ENCODE results near the gene LARGE1.
"Not testable (repeated sequence)": the region's sequence is repeated elsewhere in the genome, so short reads cannot be mapped to it uniquely, and the experiment has no call there.

LARGE1 gene

DNA sequence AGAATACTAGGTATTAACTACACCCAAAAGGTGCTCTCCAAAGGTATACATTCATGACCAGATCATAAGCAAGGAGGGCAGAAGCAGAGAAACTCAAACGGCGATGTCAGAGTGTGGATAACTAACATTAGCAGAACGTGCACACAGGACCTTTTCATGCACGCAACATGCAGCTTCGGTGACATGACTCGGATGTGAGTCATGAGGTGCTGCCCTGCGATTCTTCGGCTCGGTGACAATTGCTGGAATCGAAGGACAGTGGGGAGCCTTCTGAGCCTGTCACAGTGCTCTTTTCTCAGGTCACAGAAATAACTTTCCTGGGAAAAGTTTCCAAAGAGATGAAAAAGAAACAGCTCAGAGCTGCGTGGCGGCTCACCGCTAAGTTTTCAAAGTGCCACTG is 443.6 kb downstream of the LARGE1 start:
- DNase-seq (ENCODE audit: low spot score) = peak; percentile 74

DNA sequence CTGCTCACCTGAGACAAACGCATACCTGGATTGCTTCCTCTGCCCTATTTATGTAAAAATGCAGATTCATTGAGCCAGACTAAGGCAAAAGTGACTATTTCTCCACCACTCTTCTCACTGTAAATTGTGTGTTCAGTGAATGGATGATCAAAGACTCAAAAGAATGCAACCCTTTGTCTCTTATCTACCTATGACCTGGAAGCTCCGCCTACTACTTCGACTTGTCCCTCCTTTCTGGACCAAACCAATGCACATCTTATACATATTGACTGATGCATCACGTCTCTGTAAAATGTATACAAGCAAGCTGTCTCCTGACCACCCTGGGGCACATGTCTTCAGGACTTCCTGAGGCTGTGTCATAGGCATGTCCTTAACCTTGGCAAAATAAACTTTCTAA is 444.1 kb downstream of the LARGE1 start:
- no peak for DNase-seq (ENCODE audit: low spot score)

DNA sequence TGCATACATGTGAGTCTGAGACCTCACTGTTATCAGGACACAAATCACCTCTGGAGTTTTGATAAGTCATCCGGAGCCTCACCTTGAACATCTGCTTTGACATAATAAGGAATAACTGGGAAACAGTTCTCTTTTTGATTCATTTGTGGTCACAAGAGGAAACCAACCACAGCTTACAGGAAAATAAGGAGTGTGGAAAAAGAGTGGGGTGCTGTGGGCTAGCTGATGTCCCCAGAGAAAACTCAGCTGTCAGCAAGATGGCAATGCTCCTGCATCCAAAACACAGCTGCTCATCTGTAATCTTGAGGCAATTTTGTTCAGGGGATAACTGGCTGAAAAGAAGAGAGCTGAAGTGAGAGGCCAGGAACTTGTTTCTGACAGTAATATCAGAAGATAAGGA is 445.7 kb downstream of the LARGE1 start:
- DNase-seq (ENCODE audit: low spot score) = no peak

DNA sequence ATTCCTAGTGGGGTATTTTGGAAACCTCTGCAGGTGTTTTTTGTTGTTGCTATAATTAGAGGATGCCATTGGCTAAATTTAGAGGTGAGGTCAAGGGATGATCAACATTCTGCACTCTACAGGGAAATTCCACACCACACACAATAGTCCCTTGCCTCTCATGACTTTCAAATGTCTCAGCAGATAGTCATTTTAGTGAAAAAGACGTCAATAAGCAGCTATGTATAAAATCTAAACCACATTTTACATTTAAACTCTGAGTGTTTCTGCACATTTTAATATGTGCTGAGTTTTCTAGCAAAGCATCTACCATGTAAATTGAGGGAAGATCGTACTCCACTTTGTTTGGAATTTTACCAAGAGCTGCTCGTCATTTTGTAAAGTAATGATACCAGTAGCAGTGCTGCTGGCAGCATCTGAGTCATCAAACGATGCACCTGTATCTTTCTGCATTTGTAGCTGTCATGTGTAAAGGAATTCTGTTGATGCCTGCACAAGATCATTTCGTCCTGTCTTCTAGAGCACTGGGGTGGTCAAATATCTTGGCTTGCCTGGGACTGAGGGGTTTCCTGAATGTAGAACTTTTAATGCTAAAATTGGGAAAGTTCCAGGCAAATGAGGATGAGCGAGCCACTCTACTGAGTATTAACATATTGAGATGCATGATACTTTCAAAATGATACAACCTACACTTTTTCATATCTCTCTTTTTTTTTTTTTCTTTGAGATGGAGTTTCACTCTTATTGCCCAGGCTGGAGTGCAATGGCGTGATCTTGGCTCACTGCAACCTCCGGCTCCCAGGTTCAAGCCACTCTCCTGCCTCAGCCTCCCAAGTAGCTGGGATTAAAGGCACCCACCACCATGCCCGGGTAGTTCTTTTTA is 447.6 kb downstream of the LARGE1 start:
- DNase-seq (ENCODE audit: low spot score) = peak; percentile 31

DNA sequence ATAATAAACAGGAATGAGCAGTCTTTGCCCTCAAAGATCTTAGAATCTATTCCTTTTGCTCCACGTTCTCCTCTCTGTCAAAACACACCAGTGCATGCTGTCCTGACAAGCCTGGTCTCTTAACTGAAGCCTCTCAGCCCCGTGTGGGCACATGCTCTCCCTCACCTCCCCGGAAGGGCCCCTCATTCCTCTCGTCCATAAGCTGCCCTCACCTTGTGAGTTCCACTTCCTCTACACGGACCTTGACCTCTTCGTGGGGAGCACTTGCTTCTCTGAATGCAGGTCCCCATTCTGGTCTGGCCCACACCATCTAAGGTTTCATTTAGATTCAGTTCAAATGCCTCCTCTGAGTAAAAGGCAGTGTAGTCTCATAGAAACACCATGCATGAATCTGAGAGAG is 449.8 kb downstream of the LARGE1 start:
- DNase-seq (ENCODE audit: low spot score) = no peak

DNA sequence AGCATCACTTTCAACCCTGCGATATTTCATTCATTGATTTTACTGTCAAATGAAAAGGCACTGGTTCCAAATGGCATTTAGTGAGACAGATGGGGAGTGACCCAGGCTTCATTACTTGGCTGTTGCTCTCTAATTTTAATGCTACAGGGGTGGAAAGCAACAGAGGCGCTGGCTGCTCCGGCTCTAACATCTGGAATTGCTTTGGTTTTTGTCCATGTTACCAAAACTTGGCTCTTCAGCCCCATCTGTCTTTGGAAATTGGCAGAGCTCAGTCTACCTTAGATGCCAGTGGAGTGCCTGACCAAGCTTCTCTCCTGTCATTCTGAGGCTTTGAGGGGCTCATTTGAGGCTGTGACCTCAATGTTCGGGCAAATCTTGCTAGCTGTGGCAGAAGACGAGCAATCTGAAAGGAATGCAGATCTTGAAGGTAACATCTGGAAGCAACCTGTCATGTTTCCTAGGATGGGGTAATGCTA is 452.6 kb downstream of the LARGE1 start:
- peak; percentile 69 for DNase-seq (ENCODE audit: low spot score)

DNA sequence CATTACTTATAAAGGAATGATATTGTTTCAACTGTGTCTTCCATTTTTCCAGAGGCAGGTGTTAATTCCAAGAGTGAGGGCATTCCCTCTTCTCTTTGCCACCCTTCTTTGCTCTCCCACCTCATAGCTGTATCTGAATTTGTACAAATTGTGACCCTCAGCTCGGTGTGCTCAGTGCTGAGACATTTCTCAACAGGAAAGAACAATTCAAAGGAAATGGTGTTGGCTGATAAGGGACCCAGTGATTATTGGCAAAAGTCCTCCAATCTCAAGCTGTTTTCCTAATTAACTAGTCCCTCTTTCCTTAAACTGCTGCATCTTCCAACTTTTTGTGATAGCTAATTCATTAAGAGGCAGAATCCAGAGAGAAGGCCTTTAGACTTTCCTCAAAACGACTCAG is 453.2 kb downstream of the LARGE1 start:
- no peak for DNase-seq (ENCODE audit: low spot score)

DNA sequence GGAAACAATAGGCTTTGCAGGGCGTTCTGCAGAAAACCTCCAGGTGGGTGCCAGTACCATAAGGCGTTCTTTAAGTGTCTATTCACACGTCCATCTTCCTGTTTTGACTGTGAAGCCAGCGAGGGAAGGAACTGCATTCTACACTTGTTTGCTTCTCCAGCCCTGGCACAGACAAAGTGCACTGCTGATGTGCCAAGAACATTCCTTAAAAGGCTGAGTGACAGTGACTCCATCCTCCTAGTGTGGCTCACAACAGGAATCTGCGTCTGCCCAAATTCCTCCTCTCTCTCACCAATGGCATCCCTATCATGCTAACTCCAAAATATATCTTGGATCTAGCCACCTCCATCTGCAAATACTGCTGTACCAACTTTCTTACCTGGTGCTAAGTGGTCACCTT is 454.7 kb downstream of the LARGE1 start:
- peak; percentile 35 for DNase-seq (ENCODE audit: low spot score)

DNA sequence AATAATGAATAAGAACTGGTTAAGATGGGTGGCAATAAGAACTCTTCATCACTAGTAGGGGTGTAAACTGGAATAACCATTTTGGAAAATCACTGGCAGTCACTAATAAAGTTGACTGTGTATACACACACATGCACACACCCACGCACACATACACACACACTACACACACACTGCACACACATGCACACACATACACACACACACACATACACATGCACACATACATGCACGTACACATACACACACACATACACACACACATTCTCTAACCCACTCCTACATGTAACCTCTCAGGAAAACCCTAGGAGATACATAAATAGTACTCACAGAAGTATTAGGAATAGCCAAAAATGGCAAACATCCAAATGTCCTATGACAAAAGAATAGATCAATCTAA is 455.6 kb downstream of the LARGE1 start:
- DNase-seq (ENCODE audit: low spot score) = no peak

DNA sequence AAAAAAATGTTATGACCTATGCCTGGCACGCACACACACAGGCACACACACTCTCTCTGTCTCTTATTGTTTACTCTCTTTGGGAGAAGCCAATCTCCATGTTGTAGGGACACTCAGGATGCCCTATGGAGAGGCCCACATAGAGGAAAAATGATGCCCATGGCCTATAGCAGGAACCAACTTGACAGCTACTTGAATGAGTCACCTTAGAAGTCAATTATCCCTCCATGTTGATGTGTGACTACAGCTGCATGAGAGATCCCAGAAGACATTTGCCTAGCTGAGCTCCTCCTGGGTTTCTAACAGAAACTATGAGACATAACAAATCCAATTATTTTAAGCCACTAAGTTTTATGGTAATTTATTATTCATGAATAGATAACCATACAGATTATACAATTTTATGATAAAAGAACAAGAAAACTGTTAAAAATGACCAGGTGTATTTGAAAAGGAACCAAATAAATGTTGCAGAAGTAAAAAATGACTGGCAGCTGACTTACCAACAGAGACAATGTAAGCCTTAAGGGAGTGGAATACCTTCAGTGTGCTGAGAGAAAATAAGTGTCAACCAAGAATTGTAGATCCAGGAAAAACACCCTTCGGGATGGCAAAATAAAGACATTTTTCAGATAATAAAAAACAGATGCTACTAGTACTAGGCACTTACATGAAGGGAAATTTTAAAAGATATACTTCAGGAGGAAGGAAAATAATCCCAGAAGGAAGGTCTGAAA is 458.4 kb downstream of the LARGE1 start:
- DNase-seq (ENCODE audit: low spot score) = no peak

DNA sequence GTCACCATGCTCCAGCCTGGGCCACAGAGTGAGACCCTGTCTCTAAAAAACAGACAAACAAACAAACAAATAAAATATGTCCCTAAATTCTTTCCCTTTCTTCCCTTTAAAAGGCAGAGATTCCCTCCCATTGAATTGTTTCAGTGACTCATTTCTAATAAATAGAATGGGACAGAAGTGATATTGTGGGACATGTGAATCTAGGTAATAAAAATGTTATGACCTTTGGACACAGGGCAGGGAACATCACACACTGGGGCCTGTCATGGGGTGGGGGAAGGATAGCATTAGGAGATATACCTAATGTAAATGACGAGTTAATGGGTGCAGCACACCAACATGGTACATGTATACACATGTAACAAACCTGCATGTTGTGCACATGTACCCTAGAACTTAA is 459.0 kb downstream of the LARGE1 start:
- not testable (repeated sequence) for DNase-seq (ENCODE audit: low spot score)

DNA sequence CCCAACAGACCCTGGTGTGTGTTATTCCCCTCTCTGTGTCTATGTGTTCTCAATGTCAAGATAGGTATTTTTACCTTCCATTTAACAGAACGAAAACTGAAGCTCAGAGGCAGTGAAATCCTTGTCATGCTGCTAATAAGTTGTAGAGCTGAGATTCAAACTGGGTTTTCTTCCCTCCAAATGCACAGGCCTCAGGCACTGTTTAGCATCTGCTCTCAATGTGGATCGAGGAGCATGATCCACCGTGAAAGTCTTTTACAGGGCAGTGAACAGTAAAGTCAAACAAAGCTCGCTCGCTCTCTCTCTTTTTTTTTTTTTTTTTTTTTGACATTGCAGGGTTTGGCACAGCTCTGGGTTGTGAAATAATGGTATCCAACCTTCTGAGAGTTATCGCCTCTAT is 461.1 kb downstream of the LARGE1 start:
- DNase-seq (ENCODE audit: low spot score) = no peak

DNA sequence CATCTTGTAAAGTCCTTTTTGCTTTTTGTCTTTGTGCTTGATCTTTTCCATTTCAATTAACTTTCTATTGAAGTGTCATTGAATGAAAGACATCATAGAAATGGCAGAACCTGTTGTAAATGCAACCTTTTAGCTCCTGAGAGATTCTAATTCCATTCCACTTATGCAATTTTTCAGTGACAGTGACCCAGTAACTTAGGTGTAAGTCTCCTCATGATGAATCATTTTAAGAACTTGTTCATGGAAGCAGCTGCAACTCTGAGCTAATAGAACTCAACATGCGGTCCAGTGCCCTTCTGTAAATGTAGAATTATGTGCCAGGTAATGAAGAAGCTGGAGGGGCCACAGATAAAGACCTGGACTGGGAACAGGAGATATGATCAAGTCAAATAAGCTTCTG is 463.8 kb downstream of the LARGE1 start:
- no peak for DNase-seq (ENCODE audit: low spot score)

DNA sequence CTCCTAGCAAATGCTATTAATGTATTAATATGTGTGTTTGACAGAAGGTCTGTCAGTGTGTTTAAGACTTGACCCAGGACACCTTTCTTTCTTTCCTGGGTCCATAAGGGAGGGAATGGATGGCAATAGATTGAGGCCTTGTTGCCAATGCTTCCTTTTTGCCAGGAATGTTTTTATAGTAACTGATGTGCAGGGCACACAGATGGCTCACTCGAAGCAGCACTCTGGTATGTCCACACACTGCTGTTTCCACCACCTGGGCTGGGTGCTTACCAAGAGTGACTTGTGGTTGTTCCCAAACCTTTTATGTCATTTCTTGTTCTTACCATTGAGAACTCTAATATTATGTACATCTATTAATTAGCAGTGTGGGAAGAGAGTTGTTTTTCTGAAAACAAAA is 465.2 kb downstream of the LARGE1 start:
- DNase-seq (ENCODE audit: low spot score) = no peak

DNA sequence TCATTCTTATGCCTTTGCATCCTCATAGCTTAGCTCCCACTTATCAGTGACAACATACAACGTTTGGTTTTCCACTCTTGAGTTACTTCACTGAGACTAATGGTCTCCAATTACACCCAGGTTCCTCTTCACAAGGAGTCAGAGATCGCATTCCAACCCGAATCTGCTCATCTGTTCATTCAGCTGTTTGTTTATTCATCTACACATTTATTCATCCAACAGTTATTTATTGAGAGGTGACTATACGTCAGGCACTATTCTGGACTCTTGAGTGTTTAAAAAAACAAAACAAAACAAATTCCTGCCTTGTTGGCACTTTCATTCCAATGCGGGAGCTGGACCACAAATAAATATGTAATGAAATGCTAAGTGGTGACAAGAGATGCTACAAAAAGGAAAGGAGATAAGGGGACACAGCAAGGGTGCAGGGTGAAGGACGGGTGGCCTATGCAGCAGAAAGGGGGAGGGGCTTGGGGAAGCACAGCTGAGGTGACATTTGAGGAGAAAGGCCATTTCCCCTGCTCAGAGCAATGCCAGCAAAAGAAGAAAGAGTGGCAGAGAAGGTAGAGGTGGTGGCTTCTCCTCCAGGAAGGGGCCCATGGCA is 468.3 kb downstream of the LARGE1 start:
- DNase-seq (ENCODE audit: low spot score) = no peak

DNA sequence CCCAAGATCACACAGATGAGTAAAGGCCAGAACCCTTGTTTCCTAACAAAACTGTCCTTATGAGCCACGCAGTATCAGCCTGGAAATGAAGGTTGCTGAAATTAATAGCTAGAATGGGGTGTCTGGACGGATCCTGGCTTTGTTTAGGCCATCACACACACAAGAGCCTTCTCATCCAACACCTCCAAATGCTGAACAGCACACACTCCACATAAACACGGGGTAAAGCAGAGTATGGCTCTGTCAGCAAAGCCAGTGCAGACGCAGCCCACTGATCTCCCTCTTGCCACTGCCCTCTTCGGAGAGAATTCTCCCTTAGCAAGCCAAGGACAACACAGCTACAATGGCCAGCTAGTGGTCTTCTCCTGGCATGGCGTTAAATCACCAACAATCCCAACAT is 469.5 kb downstream of the LARGE1 start:
- DNase-seq (ENCODE audit: low spot score) = no peak

DNA sequence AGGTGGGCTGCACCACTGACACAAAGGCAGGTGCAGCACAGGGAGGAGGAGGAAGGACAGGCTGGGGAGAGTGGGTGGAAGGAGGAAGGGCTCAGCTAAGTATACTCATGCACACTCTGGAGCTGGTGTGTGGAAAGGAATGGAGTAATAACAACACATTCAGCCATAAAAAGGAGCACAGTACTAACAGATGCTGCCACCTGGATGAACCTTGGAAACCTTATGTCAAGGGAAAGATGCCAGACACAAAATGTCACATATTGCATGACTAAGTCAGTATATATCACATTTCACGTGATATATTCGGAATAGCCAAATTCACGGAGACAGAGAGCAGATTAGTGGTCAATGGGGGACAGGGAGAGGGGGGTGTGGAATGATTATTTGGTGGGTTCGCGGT is 472.5 kb downstream of the LARGE1 start:
- no peak for DNase-seq (ENCODE audit: low spot score)

DNA sequence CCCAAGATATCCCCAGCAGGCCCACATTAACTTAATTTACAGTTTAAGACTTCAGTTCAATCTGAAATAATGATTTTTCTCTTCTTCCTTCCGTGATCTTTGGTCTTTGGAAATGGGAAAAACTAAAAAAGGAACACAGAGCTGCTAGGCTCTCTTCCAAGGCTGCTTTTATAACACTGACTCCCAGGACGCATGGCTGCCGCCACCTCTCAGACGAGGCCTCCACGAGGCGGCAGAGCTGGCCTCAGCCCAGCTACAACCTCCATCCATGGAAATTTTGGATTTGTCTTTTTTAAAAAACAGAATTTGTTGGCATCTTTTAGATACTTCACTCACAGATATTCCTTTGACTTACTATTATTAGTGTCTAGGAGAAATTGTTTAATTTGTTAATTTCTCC is 476.6 kb downstream of the LARGE1 start:
- DNase-seq (ENCODE audit: low spot score) = no peak

DNA sequence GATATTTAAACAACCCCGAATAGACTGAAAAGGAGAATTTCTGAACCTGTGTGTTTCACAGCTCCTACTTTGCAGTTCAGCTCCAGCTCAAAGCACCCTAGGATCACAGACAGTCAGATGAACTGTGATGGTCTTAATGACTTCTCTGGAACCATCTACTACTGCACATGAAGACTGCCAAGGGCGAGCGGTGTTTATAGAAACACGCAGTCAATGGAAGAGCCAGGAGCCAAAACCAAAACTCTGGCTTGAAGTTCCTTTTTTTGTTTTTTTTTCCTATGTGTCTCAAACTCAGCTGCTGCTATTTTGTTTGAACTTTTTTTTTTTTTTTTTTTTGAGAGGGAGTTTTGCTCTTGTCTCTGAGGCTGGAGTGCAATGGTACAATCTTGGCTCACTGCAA is 479.5 kb downstream of the LARGE1 start:
- no peak for DNase-seq (ENCODE audit: low spot score)

DNA sequence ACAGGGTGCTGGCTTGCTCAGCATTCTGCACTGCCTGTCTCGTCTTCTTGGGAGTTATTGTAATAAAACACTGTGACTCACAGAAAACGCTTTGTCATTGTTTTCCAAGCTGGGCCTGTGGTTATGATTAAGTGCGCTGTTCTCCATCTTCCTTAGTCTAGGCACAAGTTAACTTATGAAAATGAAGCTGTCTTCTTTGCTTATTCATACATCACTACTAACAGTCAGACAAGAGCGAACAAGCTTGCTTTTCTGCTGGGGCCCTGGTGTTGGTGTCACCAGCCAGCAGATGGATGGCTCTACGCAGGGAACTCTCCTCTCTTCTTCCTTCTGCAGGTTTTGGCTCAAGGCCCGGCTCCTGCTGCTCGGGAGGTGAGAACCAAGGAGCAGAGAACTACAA is 482.0 kb downstream of the LARGE1 start:
- peak; percentile 87 for DNase-seq (ENCODE audit: low spot score)

DNA sequence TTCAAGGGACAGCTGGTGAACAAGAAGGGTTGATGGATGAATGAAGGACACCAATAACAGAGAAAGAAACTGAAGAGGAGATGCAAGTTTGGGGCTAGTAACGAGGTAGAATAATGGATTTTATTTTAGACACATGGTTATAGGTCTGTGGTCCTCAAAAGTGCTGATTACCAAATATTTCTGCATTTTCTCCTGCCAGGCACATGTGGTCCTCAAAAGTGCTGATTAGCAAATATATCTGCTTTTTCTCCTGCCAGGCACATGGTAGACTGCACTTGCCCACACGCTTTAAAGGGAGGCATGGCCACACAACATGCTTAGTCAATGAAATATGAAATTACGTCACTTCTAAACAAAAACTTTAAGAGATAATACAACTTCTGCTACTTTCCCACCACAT is 489.0 kb downstream of the LARGE1 start:
- DNase-seq (ENCODE audit: low spot score) = no peak

DNA sequence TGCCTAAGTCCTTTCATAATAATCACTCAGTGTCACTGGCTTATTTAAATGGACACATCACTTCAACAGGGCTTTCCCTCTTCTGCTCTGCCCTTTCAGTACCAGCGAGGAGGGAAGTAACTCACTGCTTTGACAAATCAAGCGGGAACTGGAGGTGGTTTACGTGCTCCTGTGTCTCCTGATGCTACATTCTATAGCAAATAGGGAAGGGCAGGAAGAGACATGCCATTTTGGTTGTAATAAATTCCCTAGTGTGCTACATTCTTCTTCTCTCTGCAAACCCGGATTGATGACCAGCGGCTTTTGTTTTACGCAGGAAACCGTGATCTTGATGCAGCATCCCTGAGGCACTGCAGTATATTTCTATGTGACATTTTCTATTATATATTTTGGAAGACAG is 491.0 kb downstream of the LARGE1 start:
- no peak for DNase-seq (ENCODE audit: low spot score)

DNA sequence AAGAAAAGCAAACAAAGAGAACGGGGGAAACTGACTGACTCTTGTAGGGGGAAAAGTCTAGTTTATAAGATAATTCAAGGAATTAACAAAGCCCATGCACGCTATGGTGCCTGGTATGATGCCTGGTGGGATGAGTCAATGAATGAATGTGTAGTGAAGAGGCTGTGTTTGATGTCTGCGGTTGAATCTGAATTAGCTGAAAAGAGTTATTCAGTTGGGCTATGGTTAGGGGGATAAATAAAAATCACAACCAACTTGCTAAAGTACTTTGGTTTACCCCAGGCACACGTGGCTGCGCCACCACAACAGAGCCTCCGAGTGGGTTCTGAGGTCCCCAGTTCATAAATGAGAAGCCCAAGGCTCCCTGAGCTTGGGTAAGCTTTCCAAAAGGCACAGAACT is 492.8 kb downstream of the LARGE1 start:
- DNase-seq (ENCODE audit: low spot score) = peak; percentile 34
